ENCODE results near the gene ZBTB16.

ZBTB16 gene

DNA sequence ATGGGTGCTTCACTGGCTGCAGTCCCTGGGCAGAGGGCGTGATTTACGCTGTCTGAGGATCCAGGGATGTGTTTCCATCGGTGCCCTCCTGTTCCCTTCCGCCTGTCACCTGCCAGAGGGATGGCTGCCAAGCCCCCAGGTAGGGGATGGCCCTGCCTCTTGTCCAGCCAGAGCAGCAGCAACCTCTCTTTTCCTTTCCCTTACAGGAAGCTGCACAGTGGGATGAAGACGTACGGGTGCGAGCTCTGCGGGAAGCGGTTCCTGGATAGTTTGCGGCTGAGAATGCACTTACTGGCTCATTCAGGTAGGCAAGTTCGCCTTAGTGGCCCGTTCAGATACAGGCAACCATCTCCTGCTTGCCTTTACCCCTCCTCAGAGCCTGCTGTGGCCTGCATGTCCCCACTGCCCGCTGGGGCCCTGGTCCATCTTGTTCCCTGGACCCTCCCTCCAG is 96.6 kb downstream of the ZBTB16 start:
- DNase-seq, result no peak

DNA sequence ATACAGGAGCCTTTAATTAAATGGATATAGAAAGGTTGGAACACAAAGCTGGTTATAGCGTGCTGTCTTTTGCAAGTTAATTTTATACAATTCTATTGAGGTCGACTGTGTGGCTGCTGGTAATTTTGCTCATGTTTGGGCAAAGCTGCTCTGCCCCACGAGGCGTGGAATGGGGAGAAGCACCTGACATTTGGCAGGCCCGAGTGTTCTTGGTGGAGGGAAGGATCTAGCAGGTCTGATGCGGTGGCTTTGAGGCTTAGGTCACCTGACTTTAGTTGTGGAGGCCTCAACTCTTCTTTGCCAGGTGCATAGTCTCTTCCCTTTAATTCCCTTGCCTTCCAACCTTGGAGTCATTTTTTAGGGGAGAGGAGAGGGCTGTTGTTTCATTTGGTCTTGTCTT is 97.3 kb downstream of the ZBTB16 start:
- DNase-seq, result no peak

DNA sequence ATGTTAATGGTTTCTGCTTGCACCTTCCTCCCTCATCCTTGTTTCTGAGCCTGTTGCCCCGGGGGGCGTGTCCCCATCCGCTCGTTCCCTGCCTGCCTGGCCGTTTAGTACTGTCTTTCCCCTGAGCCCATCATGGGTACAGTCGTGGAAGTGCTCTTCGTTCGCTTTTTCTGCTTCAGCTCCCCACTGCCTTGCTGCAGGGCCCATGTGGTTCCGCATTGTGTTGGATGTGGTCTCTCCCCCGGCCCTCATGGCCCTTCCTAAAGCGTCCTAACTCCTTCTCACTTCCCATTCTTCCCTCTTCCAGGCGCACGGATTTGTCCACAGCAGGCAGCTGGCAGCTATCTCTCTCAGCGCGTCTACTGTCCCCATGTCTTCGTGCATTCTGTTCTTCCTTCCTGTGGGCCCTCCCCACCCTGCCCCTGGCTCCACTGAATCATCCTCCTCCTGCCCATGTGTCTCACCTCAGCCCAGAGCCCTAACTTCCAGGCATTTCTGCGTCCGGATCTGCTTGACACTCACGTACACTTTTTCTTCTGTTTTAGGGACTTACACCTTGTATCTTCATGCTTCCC is 98.1 kb downstream of the ZBTB16 start:
- DNase-seq, result no peak

DNA sequence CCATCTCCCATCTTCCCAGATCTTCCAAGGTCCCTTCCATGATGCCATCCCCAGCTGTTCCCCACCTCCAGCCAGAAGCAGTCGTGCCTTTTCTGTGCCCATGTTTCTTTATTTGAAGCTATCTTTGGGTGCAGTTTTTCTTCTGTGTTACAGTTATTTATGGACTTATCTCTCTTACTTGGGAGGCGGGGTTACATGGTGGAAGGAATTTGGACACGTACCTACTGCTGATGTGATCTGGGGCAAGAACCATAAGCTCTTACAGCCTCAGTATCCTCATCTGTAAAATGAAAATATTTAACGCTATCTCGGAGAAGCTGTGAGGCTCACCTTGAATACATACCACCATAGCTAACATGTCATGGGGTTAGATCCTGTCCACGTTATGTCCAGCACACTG is 98.9 kb downstream of the ZBTB16 start:
- DNase-seq, result no peak

DNA sequence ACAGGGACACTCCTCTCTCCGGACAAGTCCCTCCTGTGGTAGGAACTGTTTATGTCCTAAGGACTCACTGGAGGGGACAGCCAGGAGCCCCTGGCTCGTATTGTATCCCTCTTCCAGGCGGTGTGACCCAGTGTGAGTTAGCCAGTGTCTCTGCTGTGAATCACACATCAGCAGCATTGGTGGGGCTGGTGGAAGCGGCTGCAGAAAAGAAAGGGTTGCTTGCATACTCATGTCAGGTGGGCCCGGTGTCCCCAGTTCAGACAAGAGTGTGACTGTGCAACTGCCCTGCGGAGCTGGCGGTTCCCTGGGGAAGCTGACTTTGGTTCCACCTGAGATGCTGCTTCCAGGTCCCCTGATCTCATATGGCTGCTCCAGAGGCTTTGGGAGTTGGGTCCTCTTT is 99.4 kb downstream of the ZBTB16 start:
- DNase-seq, result no peak

- no peak for DNase-seq
Observed at GRCh38 chr11:114159320-114159719, 99.8 kb downstream of the ZBTB16 start.

GRCh38 chr11:114159802-114160632 is 100.5 kb downstream of the ZBTB16 start:
- peak; percentile 89 for DNase-seq

GRCh38 chr11:114160894-114161293 is 101.4 kb downstream of the ZBTB16 start:
- no peak for DNase-seq

- no peak for DNase-seq
Observed at GRCh38 chr11:114161486-114162250, 102.2 kb downstream of the ZBTB16 start.

DNA sequence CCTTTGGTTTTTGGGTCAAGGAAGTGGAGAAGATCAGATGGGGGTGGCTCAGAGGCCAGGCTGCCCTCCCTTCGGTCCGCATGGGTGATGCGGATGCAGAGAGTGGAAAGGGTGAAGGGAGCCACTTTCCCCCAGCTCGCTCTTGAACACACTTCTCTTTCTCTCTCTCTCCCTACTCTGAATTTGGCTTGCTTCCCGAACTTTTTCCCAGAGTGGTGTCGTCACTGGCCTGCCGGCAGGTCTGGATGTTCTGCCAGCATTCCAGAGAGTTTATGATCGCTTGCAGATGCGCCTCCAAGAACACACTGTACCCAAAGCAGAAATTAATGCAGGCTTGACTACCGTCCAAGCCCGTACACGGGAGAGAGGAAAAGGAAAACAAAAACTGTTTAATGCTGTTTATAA is 103.2 kb downstream of the ZBTB16 start:
- no peak for DNase-seq

DNA sequence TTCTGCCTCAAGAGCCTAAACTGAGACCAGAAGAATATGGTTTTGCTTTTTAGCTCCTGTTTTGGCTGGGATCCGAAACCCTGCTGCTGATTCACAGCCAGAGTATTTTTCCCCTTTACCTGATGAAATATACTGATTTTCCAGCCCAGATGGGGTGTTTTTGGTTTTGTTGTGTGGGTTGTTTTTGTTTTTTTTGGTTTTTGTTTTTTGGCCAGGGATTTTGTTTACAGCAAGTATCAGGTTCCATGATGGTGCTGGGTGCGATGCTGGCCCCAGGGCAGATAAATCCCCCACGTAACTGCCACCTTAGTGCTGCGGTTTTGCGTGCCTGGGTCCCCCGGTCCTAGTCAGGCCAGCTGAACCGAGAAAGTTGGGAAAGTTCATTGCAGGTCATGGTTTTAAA is 103.7 kb downstream of the ZBTB16 start:
- DNase-seq, result no peak

- DNase-seq, result no peak
Observed at GRCh38 chr11:114163830-114164401, 104.4 kb downstream of the ZBTB16 start.

DNA sequence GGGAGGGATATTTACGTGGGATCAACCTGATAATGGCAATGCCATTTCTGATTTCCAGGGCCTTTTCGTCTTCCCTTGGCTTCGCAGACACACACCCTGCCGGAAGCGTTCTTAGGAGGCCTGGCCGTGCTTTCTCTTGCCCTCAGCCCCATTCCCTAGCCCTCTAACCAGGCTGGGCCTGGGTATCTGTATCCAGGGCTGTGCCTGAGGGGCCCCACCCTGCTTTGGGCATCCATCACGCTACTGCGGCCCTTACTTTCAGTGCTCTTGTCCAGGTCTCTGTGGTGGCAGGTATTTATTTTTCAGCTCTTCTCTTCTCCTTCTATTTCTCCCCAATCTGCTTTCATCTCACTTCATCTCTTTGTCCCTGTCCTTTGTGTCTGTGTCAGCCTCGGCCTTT is 105.0 kb downstream of the ZBTB16 start:
- DNase-seq, result no peak

DNA sequence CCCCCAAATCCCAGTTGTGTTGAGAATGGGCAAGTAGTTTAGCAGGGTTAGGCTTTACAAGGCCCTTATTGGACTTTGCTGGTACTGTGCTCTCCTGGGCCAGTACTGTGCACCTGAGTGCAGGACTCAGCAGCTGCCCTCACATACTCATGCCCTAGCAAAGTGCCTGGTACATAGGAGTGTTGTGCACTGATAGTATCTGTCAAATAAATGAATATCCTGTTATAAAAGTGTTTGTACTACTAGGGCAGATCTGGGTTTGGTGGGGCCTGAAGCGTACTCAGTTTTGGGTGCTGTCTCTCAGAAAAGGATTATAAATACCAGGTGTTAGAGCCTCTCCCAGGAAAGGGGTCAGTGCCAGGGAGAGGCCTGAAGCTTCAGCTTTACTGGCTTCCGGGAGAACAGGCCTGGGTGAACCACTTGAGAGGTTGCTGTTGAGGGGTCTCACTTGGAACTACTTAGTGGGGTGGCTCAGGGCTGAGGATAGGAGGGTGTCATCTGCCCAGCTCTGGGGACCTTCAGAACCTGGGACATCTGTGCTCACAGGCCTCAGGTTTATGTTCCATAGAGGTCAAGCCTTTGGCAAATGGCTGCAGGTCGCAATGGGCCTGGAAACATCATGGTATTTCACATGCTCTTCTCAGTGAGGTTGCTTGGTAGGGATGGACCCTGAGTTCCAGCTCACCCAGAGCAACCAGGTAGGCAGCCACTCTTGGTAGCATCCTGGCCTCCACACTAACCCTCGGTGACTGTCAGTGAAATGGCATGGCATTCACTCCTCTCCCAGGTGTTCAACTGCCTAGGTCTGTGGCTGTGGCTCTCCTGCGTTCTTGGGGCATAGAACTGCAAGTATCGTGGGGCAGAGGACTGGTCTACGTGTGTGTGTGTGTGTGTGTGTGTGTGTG is 106.1 kb downstream of the ZBTB16 start:
- no peak for DNase-seq

DNA sequence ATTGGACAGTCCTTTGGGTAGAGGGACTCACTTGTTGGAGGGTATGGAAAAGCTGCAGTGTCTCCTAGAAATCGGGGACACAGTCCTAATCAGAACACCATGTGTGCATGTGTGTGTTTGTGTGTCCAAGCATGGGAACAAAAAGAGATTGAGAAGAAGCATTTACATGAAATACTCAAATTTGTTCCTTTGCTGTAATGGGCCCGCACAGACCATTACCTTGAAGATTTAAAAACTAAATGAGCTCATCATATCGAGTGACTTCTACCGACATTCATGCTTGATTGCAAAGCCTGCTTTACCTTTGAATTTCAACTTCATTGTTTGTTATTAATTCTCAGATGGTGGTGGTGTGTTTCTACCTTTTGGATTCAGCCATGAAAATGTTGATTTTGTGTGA is 106.9 kb downstream of the ZBTB16 start:
- DNase-seq, result no peak

DNA sequence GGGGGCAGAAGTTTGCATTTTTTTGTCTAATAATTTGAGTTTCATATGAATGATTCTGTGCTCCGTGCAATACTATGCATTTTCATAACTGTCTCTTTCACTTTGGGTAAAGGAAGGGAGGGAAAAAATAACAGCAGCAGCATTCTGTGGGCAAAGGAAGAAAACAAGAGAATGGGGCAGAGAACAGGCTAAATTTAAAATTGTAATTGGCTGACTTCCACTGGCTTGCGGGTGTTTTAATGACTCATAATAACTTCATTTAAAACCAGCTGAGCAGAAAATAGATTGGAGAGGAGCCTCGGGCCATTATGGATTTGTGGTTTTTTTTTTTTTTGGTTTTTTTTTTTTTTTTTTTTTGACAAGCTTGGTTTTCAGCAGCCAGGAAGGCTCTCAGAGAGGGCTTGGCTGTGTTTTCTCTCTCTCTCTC is 107.4 kb downstream of the ZBTB16 start:
- DNase-seq, result no peak

DNA sequence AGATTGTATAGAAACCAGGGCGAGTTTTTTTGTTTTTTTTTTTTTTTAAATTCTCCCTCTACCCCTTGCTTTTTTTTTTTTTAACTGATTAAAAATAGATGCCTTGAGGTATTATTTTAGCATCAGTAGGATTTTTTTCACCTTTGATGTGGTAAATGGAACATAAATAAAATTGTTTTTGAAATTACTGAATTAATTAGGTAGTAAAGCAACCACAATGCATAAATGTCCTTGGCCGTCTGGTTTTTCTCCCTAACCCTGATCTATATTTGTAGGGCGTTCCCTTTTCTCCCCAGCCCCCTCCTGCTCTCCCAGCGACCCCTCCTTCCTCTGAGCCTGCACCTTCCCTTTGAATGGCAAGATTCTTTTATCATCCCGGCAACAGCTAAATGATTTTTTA is 107.8 kb downstream of the ZBTB16 start:
- DNase-seq, result no peak

DNA sequence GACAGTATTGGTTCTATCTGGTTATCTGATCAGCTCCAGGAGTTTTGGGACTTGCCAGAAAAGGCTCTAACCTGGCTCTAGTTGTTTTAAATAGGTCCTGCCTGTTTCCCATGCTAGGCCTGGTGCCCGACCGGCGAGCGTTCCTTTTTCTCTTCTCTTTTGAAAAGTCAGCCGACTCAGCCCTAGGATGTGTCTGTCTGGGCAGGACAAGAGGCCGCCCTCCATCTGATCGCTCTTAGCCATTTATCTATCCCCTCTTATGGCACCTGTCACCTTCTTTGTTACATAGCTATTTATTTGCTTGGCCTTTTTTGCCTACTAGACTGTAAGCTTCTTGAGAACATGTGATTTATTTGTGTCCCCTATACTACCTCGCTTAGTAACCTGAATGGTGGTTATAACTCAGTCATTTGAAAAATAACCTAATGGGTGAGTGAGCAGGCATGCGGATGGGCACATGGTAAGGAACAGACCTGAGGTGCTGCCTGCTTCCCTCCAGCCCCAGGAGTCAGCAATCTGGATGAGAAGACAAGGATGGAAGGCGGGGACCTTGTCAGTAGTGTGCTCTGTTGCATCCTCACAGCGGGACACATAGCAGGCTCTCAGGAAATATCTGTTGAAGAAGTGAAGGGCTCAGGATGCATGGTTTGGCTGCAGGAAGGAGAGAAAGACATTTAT is 108.4 kb downstream of the ZBTB16 start:
- DNase-seq, result no peak

- DNase-seq, result no peak
Observed at GRCh38 chr11:114168691-114169090, 109.2 kb downstream of the ZBTB16 start.

- DNase-seq, result no peak
Observed at GRCh38 chr11:114169321-114169749, 109.8 kb downstream of the ZBTB16 start.

DNA sequence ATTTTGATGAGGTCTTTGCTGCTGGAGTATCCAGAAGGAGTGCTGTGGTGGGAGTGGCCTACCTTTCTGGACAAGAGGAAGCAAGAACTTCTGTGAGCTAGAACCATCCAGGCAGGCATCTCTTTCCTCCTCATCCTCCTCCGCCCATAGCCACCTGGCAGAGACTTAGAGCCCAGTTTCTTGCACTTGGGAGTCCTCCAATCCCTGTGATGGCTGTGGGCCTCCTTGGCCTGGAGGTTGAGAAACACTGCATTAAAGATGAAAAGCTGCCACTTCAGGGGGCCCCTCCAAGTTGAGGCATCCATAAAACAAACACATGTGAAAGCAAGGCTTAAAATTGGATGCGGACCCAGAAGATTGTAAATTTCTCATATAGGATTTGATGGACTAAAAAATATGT is 110.3 kb downstream of the ZBTB16 start:
- no peak for DNase-seq

DNA sequence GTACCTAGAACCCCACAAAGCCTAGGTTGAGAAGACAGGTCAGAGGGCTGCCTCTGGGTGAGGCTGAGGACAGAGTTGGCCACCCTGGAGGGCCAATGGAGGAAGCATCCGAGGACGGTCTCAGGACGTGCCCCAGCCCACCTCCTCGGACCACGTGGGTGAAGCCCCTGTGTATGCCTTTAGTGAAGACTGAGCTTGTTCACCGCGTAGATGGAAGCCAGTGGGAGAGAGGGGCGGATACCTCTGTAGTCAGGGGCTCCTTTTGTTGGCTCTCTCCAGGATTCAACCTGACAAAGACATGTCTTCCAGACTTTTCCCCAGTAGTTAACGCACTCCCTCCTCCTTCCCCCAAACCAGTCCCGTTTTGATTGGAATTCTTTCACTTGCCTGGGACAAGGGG is 110.7 kb downstream of the ZBTB16 start:
- DNase-seq, result no peak

Measured in stimulated activated CD4-positive, alpha-beta T cell treated with anti-CD3 and anti-CD28 coated beads, Interleukin-4, amount 100 ng/mL, for 1 hour (primary cell).